ENCODE results near the gene BACH2.

BACH2 gene

GRCh38 chr6:90278129-90278528 lies 18.5 kb downstream of the BACH2 start:
- TF ChIP-seq TAF1 (IDR thresholded peaks at IDR 0.05; ENCODE audit: borderline replicate concordance, insufficient read depth, low read length) (no peak), REST (IDR thresholded peaks at IDR 0.05; ENCODE audit: insufficient read depth in 1 of 2, low read depth in 2 of 2, low read length in 2 of 2) (no peak), SIN3A (IDR thresholded peaks at IDR 0.05; ENCODE audit: borderline replicate concordance, insufficient read depth, low read length) (no peak), POLR2AphosphoS5 (IDR thresholded peaks at IDR 0.05; ENCODE audit: low read depth, low read length) (no peak), FOXP2 (optimal IDR thresholded peaks at IDR 0.05; ENCODE audit: borderline replicate concordance, extremely low read depth, extremely low read length, insufficient read depth) (no peak)

GRCh38 chr6:90277302-90278011 lies 19.2 kb downstream of the BACH2 start:
- no peak for TF ChIP-seq SIN3A (IDR thresholded peaks at IDR 0.05; ENCODE audit: borderline replicate concordance, insufficient read depth, low read length)
- no peak for TF ChIP-seq REST (IDR thresholded peaks at IDR 0.05; ENCODE audit: insufficient read depth in 1 of 2, low read depth in 2 of 2, low read length in 2 of 2)
- TF ChIP-seq TAF1 (IDR thresholded peaks at IDR 0.05; ENCODE audit: borderline replicate concordance, insufficient read depth, low read length), result no peak
- no peak for TF ChIP-seq POLR2AphosphoS5 (IDR thresholded peaks at IDR 0.05; ENCODE audit: low read depth, low read length)
- TF ChIP-seq FOXP2 (optimal IDR thresholded peaks at IDR 0.05; ENCODE audit: borderline replicate concordance, extremely low read depth, extremely low read length, insufficient read depth), result no peak

GRCh38 chr6:90274451-90275030 lies 22.1 kb downstream of the BACH2 start:
- TF ChIP-seq SIN3A (IDR thresholded peaks at IDR 0.05; ENCODE audit: borderline replicate concordance, insufficient read depth, low read length), result no peak
- no peak for TF ChIP-seq TAF1 (IDR thresholded peaks at IDR 0.05; ENCODE audit: borderline replicate concordance, insufficient read depth, low read length)
- TF ChIP-seq FOXP2 (optimal IDR thresholded peaks at IDR 0.05; ENCODE audit: borderline replicate concordance, extremely low read depth, extremely low read length, insufficient read depth), result no peak
- TF ChIP-seq POLR2AphosphoS5 (IDR thresholded peaks at IDR 0.05; ENCODE audit: low read depth, low read length), result no peak; the same call in 1 of the 2 replicates
- no peak for TF ChIP-seq REST (IDR thresholded peaks at IDR 0.05; ENCODE audit: insufficient read depth in 1 of 2, low read depth in 2 of 2, low read length in 2 of 2)

- TF ChIP-seq TAF1 (IDR thresholded peaks at IDR 0.05; ENCODE audit: borderline replicate concordance, insufficient read depth, low read length), result no peak
- TF ChIP-seq REST (IDR thresholded peaks at IDR 0.05; ENCODE audit: insufficient read depth in 1 of 2, low read depth in 2 of 2, low read length in 2 of 2), result no peak
- no peak for TF ChIP-seq FOXP2 (optimal IDR thresholded peaks at IDR 0.05; ENCODE audit: borderline replicate concordance, extremely low read depth, extremely low read length, insufficient read depth)
- no peak for TF ChIP-seq SIN3A (IDR thresholded peaks at IDR 0.05; ENCODE audit: borderline replicate concordance, insufficient read depth, low read length)
- no peak for TF ChIP-seq POLR2AphosphoS5 (IDR thresholded peaks at IDR 0.05; ENCODE audit: low read depth, low read length)
These were observed 22.8 kb downstream of the BACH2 start for GRCh38 chr6:90273863-90274262.

All from PFSK-1 (cell line).